Endothelial cell of umbilical vein (primary cell): ENCODE data around the gene GPR157. TPM values are rescaled to one million over a fixed set of nuclear protein-coding genes. Genes with fewer than 3 reads are reported as not detected.
"Not testable (repeated sequence)": the region's sequence is repeated elsewhere in the genome, so short reads cannot be mapped to it uniquely, and the experiment has no call there.

Source experiments
- BruUV-seq: library from RNA; stranded (reverse); fragments of 400-500 nt; replicated peaks from 2 replicates; lab custom pipeline; 2021; lab: Mats Ljungman, UMichigan
- CTCF ChIA-PET: fragments of 300-600, 350-600 bp; sonication (Branson Sonifier 250); formaldehyde crosslinking; loops from one replicate; lab custom pipeline; 2021; ENCODE audit warnings: antibody characterized with exemption, inconsistent platforms; lab: Charles Lee
- POLR2A ChIA-PET: fragments of 300-600, 350-600 bp; sonication (Branson Sonifier 250); formaldehyde crosslinking; loops from one replicate; lab custom pipeline; 2021; ENCODE audit warnings: antibody characterized with exemption, inconsistent platforms; lab: Charles Lee
- DNase-seq: peaks from one replicate; pipeline ENCODE4 v3.0.0-alpha.2; 2011; ENCODE audit warnings: low read depth, low spot score
- FAIRE-seq: peaks from 2 replicates; lab custom pipeline; 2011; peaks lifted over from hg19 to GRCh38; lab: Jason Lieb, UNC
- H2AFZ ChIP-seq: 2 replicates; pipeline ENCODE4 v1.6.0; 2012; ENCODE audit warnings: low read depth, low read length, control low read depth, inconsistent platforms
- H3K27ac ChIP-seq: 2 replicates; pipeline ENCODE4 v1.5.1; 2011; ENCODE audit warnings: low read depth, mild to moderate bottlenecking, control low read depth, low read length, moderate library complexity; ENCODE audit not compliant: insufficient read depth
- H3K27me3 ChIP-seq, 2 experiments: 2 replicates each; pipeline versions ENCODE4 v1.6.0 to v1.6.1; 2011; ENCODE audit warnings: low read length in 2 of 2, mixed read lengths in 1 of 2; ENCODE audit not compliant: control insufficient read depth in 2 of 2, insufficient read depth in 2 of 2
- H3K36me3 ChIP-seq, 2 experiments: 2 replicates in 1 of 2; 3 replicates in 1 of 2; pipeline ENCODE4 v1.5.1; 2011; ENCODE audit warnings: low read length in 2 of 2, mild to moderate bottlenecking in 1 of 2, moderate library complexity in 1 of 2; ENCODE audit not compliant: control insufficient read depth in 2 of 2, insufficient read depth in 2 of 2; ENCODE audit errors: extremely low read depth in 1 of 2
- H3K4me1 ChIP-seq: 3 replicates; pipeline ENCODE4 v1.5.1; 2011; ENCODE audit warnings: mild to moderate bottlenecking, low read length; ENCODE audit not compliant: control insufficient read depth, insufficient read depth; ENCODE audit errors: extremely low read depth
- H3K4me2 ChIP-seq: 2 replicates; pipeline ENCODE4 v1.6.1; 2011; ENCODE audit warnings: low read length, control low read depth, mixed read lengths; ENCODE audit not compliant: insufficient read depth
- H3K4me3 ChIP-seq, 3 experiments: fragments of 200-600 bp in 1 of 3; sonication (generic), shearing (Covaris generic) in 1 of 3; replicated peaks in 1 of 3; 2 replicates each; pipeline ENCODE4 v1.5.1; 2011 to 2016; ENCODE audit warnings: control low read depth in 3 of 3, low read length in 3 of 3, mild to moderate bottlenecking in 2 of 3, inconsistent platforms in 1 of 3, low read depth in 1 of 3, moderate library complexity in 1 of 3; ENCODE audit not compliant: insufficient read depth in 1 of 3
- H3K79me2 ChIP-seq: 2 replicates; pipeline ENCODE4 v1.6.0; 2012; ENCODE audit warnings: low read length, inconsistent platforms; ENCODE audit not compliant: control insufficient read depth, insufficient read depth
- H3K9ac ChIP-seq: replicated peaks from 2 replicates; pipeline ENCODE3; 2011; ENCODE audit warnings: low read length, control low read depth; ENCODE audit not compliant: insufficient read depth; ENCODE audit errors: extremely low read depth
- H3K9me1 ChIP-seq: replicated peaks from 3 replicates; pipeline ENCODE4 v1.6.0; 2011; ENCODE audit warnings: mild to moderate bottlenecking, low read length; ENCODE audit not compliant: control insufficient read depth, insufficient read depth; ENCODE audit errors: extremely low read depth
- H3K9me3 ChIP-seq: replicated peaks from 2 replicates; pipeline ENCODE4 v1.5.1; 2012; ENCODE audit warnings: low read length, inconsistent platforms; ENCODE audit not compliant: control insufficient read depth, insufficient read depth
- H4K20me1 ChIP-seq: replicated peaks from 2 replicates; pipeline ENCODE3; 2011; ENCODE audit warnings: mild to moderate bottlenecking, low read length; ENCODE audit not compliant: control insufficient read depth, insufficient read depth; ENCODE audit errors: extremely low read depth
- EZH2 ChIP-seq: IDR thresholded peaks from 2 replicates; pipeline ENCODE4 v1.6.1; 2012; ENCODE audit warnings: borderline replicate concordance, low read depth, mild to moderate bottlenecking, moderate library complexity, low read length, inconsistent platforms; ENCODE audit not compliant: severe bottlenecking
- FOS ChIP-seq: IDR thresholded peaks from 2 replicates; pipeline ENCODE4 v1.6.1; 2011; ENCODE audit warnings: mild to moderate bottlenecking, low read length, moderate library complexity, borderline replicate concordance; ENCODE audit not compliant: insufficient read depth
- GATA2 ChIP-seq: IDR thresholded peaks from 2 replicates; pipeline ENCODE4 v1.7.0; 2011; ENCODE audit warnings: low read depth, mild to moderate bottlenecking, moderate library complexity, mixed read lengths, low read length; ENCODE audit not compliant: insufficient read length, insufficient read depth
- JUN ChIP-seq: IDR thresholded peaks from 2 replicates; pipeline ENCODE4 v1.6.1; 2011; ENCODE audit warnings: borderline replicate concordance, low read depth; ENCODE audit not compliant: insufficient read length, insufficient read depth
- MAX ChIP-seq: IDR thresholded peaks from 2 replicates; pipeline ENCODE4 v1.6.1; 2011; ENCODE audit not compliant: insufficient read depth, insufficient read length
- MYC ChIP-seq: IDR thresholded peaks from one replicate; pipeline ENCODE4 v1.6.1; 2011; ENCODE audit warnings: mild to moderate bottlenecking, low read depth, low read length
- POLR2A ChIP-seq: IDR thresholded peaks from 2 replicates; pipeline ENCODE4 v1.6.1; 2012; ENCODE audit warnings: low read depth, mild to moderate bottlenecking, control low read depth, low read length
- POLR2AphosphoS5 ChIP-seq: IDR thresholded peaks from 2 replicates; pipeline ENCODE4 v1.6.1; 2012; ENCODE audit warnings: low read depth, mild to moderate bottlenecking, control low read depth, low read length, moderate library complexity; ENCODE audit not compliant: insufficient read depth
- dilution Hi-C: fragments of 300-500 bp; cut with MboI; formaldehyde crosslinking; loops from one replicate; pipeline ENCODE4 v1.15.0; 2019; ENCODE audit warnings: low sequenced_read_pairs; ENCODE audit not compliant: extremely low pct_ligation_motif_present
- intact Hi-C: fragments of 100-400 bp; cut with micrococcal nuclease; formaldehyde crosslinking; loops from one replicate; pipeline ENCODE4 v1.10.0; 2022
- polyA plus RNA-seq, 4 experiments: library from polyadenylated mRNA; depleted of rRNA in 3 of 4; stranded (reverse) in 3 of 4; unstranded in 1 of 4; fragments of >200 nt; gene quantifications; 2 replicates each; pipeline versions ENCODE4 v1.2.1 to v1.2.3, GENCODE V29; 2011 to 2012; ENCODE audit warnings: missing spikeins in 1 of 4
- total RNA-seq: library from RNA; stranded (reverse); gene quantifications from 2 replicates; pipeline ENCODE4 v1.2.3, GENCODE V29; 2021
- TF ChIP-seq, protein P1 (sequence below), 2 donors: IDR thresholded peaks; 1 replicate in 1 of 2; 2 replicates in 1 of 2; pipeline ENCODE4 v1.5.1; 2011; ENCODE audit warnings: low read length in 2 of 2, mild to moderate bottlenecking in 2 of 2, moderate library complexity in 2 of 2, control low read depth in 1 of 2, inconsistent platforms in 1 of 2, low read depth in 1 of 2; ENCODE audit not compliant: insufficient read depth in 1 of 2; ENCODE audit errors: extremely low read depth in 1 of 2

The GPR157 gene
- total and polyA plus RNA-seq, 2 donors (not counting 3 experiments of a cell fraction or from before 2014, with no cell fraction given), result 1.0 to 6.5 TPM

DNA sequence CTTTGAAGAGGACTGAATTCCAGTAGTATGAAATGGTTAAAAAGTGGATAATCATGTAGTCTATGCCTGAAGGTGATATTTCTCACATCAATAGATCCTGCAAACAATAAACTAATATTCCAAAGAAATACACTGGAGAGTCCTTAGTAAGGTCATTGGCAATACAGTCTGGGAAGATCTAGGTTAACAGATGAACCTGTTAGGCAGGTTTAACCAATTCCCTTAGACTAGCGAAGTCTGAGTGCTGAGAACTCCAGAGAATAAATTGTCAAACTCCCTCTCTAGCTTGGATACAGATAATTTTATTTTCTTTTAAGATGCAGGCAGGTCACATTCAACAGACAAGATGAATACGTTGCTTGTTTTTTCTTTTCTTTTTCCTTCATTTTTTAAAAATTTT, 2.4 kb downstream of the GPR157 start:
- Histone ChIP-seq H3K79me2 (no peaks in the 10 kb centered on the region), H3K4me2 (no peak overlapping the region), H2AFZ (no peak overlapping the region), H3K27ac (no peak overlapping the region), H3K4me3 (no peak overlapping the region), H3K9ac (no peak overlapping the region), H3K27me3 (no peaks in the 10 kb centered on the region), H3K9me1 (no peaks in the 10 kb centered on the region), H4K20me1 (no peaks in the 10 kb centered on the region), H3K9me3 (no peaks in the 10 kb centered on the region), H3K36me3 (no peaks in the 10 kb centered on the region), H3K4me1 (peaks cover 8% of the 10 kb centered on the region)
- POLR2A ChIA-PET, result no interaction called here
- BruUV-seq, result no TSS peak
- FAIRE-seq (peak; percentile 59), DNase-seq (no peak)
- TF ChIP-seq MYC (no peak), POLR2AphosphoS5 (no peak), EZH2 (no peak), MAX (no peak), POLR2A (no peak), JUN (no peak), FOS (no peak), GATA2 (no peak)
- TF ChIP-seq, protein P1, sequence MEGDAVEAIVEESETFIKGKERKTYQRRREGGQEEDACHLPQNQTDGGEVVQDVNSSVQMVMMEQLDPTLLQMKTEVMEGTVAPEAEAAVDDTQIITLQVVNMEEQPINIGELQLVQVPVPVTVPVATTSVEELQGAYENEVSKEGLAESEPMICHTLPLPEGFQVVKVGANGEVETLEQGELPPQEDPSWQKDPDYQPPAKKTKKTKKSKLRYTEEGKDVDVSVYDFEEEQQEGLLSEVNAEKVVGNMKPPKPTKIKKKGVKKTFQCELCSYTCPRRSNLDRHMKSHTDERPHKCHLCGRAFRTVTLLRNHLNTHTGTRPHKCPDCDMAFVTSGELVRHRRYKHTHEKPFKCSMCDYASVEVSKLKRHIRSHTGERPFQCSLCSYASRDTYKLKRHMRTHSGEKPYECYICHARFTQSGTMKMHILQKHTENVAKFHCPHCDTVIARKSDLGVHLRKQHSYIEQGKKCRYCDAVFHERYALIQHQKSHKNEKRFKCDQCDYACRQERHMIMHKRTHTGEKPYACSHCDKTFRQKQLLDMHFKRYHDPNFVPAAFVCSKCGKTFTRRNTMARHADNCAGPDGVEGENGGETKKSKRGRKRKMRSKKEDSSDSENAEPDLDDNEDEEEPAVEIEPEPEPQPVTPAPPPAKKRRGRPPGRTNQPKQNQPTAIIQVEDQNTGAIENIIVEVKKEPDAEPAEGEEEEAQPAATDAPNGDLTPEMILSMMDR (IDR thresholded peaks at IDR 0.05; ENCODE audit: extremely low read depth in 1 of 2, insufficient read depth in 1 of 2, low read depth in 1 of 2, low read length in 2 of 2), result no peak
- dilution Hi-C loops (no loop called here), intact Hi-C loops (loop anchor here (5.0 kb wide), 3 partner anchors 56 to 106 kb away; partner anchors contain the start of gene H6PD)
- CTCF ChIA-PET, result interaction anchor here (7.5 kb wide), 1 partner anchor 16 kb away, joined by 48 read pairs; no protein-coding TSS in a partner anchor

GRCh38 chr1:9125847-9126246, 3.1 kb downstream of the GPR157 start:
- H3K9me3 ChIP-seq, dilution Hi-C loops, FAIRE-seq, H3K9ac ChIP-seq, POLR2A ChIA-PET, H2AFZ ChIP-seq, H3K79me2 ChIP-seq, BruUV-seq, H3K4me2 ChIP-seq, H3K4me1 ChIP-seq, H3K27ac ChIP-seq, H4K20me1 ChIP-seq, H3K27me3 ChIP-seq, DNase-seq, H3K36me3 ChIP-seq, H3K4me3 ChIP-seq, H3K9me1 ChIP-seq: not testable (repeated sequence)
- CTCF ChIA-PET, result interaction anchor here (7.5 kb wide), 1 partner anchor 15 kb away, joined by 48 read pairs; no protein-coding TSS in a partner anchor
- intact Hi-C loops, result loop anchor here (5.0 kb wide), 3 partner anchors 56 to 106 kb away; partner anchors contain the start of gene H6PD
